Measurements from ENCODE around the gene NF2.
"Not testable (repeated sequence)": the region's sequence is repeated elsewhere in the genome, so short reads cannot be mapped to it uniquely, and the experiment has no call there.

The NF2 gene

DNA sequence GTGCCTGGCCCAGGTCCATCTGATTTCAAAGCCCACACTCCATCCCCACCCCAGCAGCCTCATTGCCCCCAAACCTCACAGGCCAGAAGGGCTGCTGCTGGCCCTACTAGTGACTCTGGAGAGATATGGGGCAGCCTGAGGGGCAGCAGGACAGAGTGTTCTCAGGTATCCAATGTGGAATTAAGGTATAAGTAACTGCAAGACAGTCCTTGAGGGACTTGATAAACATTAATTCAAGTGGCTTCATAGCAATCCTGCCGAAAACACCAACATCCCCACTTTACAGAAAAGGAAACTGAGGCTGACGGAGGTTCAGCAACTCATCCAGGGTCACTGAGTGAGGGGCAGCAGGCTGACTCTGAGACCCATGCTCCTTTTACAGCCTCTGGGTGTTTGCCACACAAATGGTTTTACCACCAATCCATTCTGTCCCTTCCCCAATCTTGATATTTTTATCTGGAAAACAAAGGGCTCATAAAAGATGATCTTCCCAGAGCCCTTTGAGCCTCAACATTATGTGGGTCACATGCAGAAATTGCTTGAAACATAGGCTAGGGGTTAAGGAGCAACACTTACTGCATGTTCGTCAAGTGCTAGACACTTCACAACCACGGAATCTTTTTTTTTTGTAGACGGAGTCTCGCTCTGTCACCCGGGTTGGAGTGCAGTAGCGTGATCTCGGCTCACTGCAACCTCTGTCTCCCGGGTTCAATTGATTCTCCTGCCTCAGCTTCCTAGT lies 24.8 kb upstream of the NF2 start:
- in situ Hi-C loops (cut with HindIII; ENCODE audit: low pct_unique_long_range_greater_than_20kb, low sequenced_read_pairs): no loop called here
- TF ChIP-seq JUND (IDR thresholded peaks at IDR 0.05; ENCODE audit: low read depth): no peak
- no peak for DNase-seq (ENCODE audit: low read depth in 1 of 2, low spot score in 1 of 2)

GRCh38 chr22:29580200-29580810 lies 23.1 kb upstream of the NF2 start:
- DNase-seq (ENCODE audit: low read depth in 1 of 2, low spot score in 1 of 2): no peak
- in situ Hi-C loops (cut with HindIII; ENCODE audit: low pct_unique_long_range_greater_than_20kb, low sequenced_read_pairs): no loop called here
- no peak for TF ChIP-seq JUND (IDR thresholded peaks at IDR 0.05; ENCODE audit: low read depth)

DNA sequence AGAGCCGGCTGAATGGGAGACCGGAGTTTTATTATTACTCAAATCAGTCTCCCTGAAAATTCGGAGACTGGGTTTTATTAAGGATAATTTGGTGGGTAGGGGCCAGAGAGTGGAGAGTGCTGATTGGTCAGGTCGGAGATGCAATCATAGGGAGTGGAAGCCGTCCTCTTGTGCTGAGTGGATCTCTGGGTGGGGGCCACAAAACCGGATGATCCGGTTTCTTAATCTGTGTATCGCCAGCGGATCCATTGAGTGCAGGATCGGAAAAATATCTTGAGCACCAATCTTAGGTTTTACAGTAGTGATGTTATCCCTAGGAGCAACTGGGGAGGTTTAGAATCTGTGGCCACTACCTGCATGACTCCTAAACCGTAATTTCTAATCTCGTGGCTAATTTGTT lies 21.6 kb upstream of the NF2 start:
- TF ChIP-seq JUND (IDR thresholded peaks at IDR 0.05; ENCODE audit: low read depth): no peak
- in situ Hi-C loops (cut with HindIII; ENCODE audit: low pct_unique_long_range_greater_than_20kb, low sequenced_read_pairs): no loop called here
- DNase-seq (ENCODE audit: low read depth in 1 of 2, low spot score in 1 of 2): peak; percentile 18 to 78

DNA sequence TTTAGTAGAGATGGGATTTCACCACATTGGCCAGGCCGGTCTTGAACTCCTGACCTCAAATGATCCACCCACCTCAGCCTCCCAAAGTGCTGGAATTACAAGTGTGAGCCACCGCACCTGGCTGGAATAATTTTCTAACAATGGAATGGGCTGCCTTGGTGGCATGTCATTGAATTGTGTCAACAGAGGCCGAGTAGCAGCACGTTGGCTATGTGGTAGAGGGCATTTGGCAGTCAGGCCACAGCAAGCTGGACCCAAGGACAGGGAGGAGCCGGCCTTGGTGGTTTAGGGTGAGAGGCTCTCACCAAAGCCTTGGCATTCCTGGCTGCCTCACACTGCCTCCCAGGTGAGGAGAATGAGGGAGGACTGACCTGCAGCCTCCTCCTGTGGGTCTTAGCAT lies 18.5 kb upstream of the NF2 start:
- no peak for TF ChIP-seq JUND (IDR thresholded peaks at IDR 0.05; ENCODE audit: low read depth)
- in situ Hi-C loops (cut with HindIII; ENCODE audit: low pct_unique_long_range_greater_than_20kb, low sequenced_read_pairs): no loop called here
- DNase-seq (ENCODE audit: low read depth in 1 of 2, low spot score in 1 of 2): no peak

- DNase-seq (ENCODE audit: low read depth in 1 of 2, low spot score in 1 of 2); in situ Hi-C loops (cut with HindIII; ENCODE audit: low pct_unique_long_range_greater_than_20kb, low sequenced_read_pairs): not testable (repeated sequence)
Measured at GRCh38 chr22:29586193-29586705, 17.2 kb upstream of the NF2 start.

- in situ Hi-C loops (cut with HindIII; ENCODE audit: low pct_unique_long_range_greater_than_20kb, low sequenced_read_pairs): no loop called here
- DNase-seq (ENCODE audit: low read depth in 1 of 2, low spot score in 1 of 2): no peak
- TF ChIP-seq JUND (IDR thresholded peaks at IDR 0.05; ENCODE audit: low read depth): no peak
Measured at GRCh38 chr22:29587938-29588699, 15.3 kb upstream of the NF2 start.

GRCh38 chr22:29593923-29594322 lies 9.5 kb upstream of the NF2 start:
- TF ChIP-seq JUND (IDR thresholded peaks at IDR 0.05; ENCODE audit: low read depth): no peak
- in situ Hi-C loops (cut with HindIII; ENCODE audit: low pct_unique_long_range_greater_than_20kb, low sequenced_read_pairs): no loop called here
- DNase-seq (ENCODE audit: low read depth in 1 of 2, low spot score in 1 of 2): no peak

DNA sequence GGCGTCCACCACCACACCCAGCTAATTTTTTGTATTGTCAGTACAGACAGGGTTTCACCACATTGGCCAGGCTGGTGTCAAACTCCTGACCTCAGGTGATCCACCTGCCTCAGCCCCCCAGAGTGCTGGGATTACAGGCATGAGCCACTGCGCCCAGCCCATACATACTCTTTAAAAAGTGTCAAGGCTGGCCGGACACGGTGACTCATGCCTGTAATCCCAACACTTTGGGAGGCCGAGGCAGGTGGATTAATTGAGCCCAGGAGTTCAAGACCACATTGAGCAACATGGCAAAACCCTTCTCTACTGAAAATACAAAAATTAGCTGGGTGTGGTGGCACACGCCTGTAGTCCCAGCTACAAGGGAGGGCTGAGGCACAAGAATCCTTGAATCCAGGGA lies 9.0 kb upstream of the NF2 start:
- DNase-seq (ENCODE audit: low read depth in 1 of 2, low spot score in 1 of 2); in situ Hi-C loops (cut with HindIII; ENCODE audit: low pct_unique_long_range_greater_than_20kb, low sequenced_read_pairs): not testable (repeated sequence)

GRCh38 chr22:29596408-29596807 lies 7.0 kb upstream of the NF2 start:
- in situ Hi-C loops (cut with HindIII; ENCODE audit: low pct_unique_long_range_greater_than_20kb, low sequenced_read_pairs): no loop called here
- no peak for TF ChIP-seq JUND (IDR thresholded peaks at IDR 0.05; ENCODE audit: low read depth)

DNA sequence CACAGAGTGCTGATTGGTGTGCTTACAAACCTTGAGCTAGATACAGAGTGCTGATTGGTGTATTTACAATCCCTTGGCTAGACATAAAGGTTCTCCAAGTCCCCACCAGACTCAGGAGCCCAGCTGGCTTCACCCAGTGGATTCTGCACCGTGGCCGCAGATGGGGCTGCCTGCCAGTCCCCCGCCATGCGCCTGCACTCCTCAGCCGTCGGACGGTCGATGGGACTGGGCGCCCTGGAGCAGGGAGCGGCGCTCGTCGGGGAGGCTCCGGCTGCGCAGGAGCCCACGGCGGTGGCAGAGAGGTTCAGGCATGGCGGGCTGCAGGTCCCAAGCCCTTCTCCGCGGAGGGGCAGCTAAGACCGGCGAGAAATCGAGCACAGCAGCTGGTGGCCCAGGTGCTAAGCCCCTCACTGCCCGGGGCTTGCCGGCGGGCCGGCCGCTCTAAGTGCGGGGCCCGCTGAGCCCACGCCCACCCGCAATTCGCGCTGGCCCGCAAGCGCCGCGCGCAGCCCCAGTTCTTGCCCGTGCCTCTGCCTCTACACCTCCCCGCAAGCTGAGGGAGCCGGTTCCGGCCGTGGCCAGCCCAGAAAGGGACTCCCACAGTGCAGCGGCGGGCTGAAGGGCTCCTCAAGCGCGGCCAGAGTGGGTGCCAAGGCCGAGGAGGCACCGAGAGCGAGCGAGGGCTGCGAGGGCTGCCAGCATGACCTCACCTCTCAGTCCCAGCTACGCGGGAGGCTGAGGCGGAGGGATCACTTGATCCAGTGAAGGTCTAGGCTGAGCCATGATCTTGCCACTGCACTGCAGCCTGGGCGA lies 5.4 kb upstream of the NF2 start:
- in situ Hi-C loops (cut with HindIII; ENCODE audit: low pct_unique_long_range_greater_than_20kb, low sequenced_read_pairs): not testable (repeated sequence)

More at GRCh38 chr22:29596408-29596807, 7.0 kb upstream of the NF2 start:
- DNase-seq (ENCODE audit: low read depth in 1 of 2, low spot score in 1 of 2): no peak

DNA sequence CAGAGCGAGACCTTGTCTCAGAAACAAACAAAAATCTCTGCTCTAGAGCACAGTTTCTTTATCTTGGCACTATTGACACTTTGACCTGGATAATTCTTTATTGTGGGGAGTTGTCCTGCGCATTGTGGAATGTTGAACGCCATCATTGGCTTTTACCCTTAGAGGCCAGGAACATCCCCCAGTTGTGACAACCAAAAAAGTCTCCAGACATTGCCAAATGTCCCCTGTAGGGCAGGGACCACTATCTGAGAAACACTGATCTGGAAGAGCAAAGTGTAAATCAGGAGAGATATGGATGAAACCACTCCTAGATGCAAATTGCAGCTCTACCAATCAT lies 4.8 kb upstream of the NF2 start:
- DNase-seq (ENCODE audit: low read depth in 1 of 2, low spot score in 1 of 2): no peak
- no peak for TF ChIP-seq JUND (IDR thresholded peaks at IDR 0.05; ENCODE audit: low read depth)
- in situ Hi-C loops (cut with HindIII; ENCODE audit: low pct_unique_long_range_greater_than_20kb, low sequenced_read_pairs): no loop called here

More for the DNA sequence above, 5.4 kb upstream of the NF2 start:
- DNase-seq (ENCODE audit: low read depth in 1 of 2, low spot score in 1 of 2): not testable (repeated sequence)

DNA sequence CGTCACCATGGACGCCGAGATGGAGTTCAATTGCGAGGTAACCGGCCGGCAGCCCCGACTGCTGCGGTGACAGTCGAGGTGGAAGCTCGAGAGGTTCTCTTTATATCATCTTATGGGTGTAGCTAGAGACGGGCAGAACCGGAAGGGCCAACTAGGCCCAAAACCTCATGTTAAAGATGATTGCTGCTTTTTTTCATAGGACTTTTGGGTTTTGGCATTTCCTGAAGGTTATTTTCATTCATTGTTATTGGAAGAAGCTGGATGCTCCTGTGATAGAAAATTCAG lies 585 bp downstream of the NF2 start:
- in situ Hi-C loops (cut with HindIII; ENCODE audit: low pct_unique_long_range_greater_than_20kb, low sequenced_read_pairs): no loop called here
- no peak for DNase-seq (ENCODE audit: low read depth in 1 of 2, low spot score in 1 of 2)
- TF ChIP-seq JUND (IDR thresholded peaks at IDR 0.05; ENCODE audit: low read depth): no peak

GRCh38 chr22:29605527-29605850 lies 2.1 kb downstream of the NF2 start:
- TF ChIP-seq JUND (IDR thresholded peaks at IDR 0.05; ENCODE audit: low read depth): no peak
- in situ Hi-C loops (cut with HindIII; ENCODE audit: low pct_unique_long_range_greater_than_20kb, low sequenced_read_pairs): no loop called here
- DNase-seq (ENCODE audit: low read depth in 1 of 2, low spot score in 1 of 2): no peak
